AG08395 (cell line): ENCODE results near the gene MYO7A.

Experiments
- DNase-seq: peaks from one replicate; pipeline ENCODE4 v3.0.0; 2012; ENCODE audit warnings: mixed read lengths, low spot score

The MYO7A gene

GRCh38 chr11:77184136-77184860 lies 56.3 kb downstream of the MYO7A start:
- DNase-seq = no peak

- no peak for DNase-seq
Observed at GRCh38 chr11:77186302-77186701, 58.3 kb downstream of the MYO7A start.

GRCh38 chr11:77187111-77187750 lies 59.2 kb downstream of the MYO7A start:
- DNase-seq = no peak

- peak; percentile 92 for DNase-seq
Observed at GRCh38 chr11:77187776-77188632, 60.0 kb downstream of the MYO7A start.

GRCh38 chr11:77188633-77189491 lies 60.8 kb downstream of the MYO7A start:
- no peak for DNase-seq

GRCh38 chr11:77189588-77190210 lies 61.7 kb downstream of the MYO7A start:
- DNase-seq = no peak

GRCh38 chr11:77190331-77191075 lies 62.5 kb downstream of the MYO7A start:
- DNase-seq = no peak

GRCh38 chr11:77191429-77191822 lies 63.4 kb downstream of the MYO7A start:
- no peak for DNase-seq

- DNase-seq = no peak
Observed at GRCh38 chr11:77191823-77192495, 63.9 kb downstream of the MYO7A start.

- no peak for DNase-seq
Observed at GRCh38 chr11:77193167-77193566, 65.1 kb downstream of the MYO7A start.

GRCh38 chr11:77193911-77194830 lies 66.1 kb downstream of the MYO7A start:
- DNase-seq = no peak

GRCh38 chr11:77195071-77195755 lies 67.2 kb downstream of the MYO7A start:
- no peak for DNase-seq

- DNase-seq = no peak
Observed at GRCh38 chr11:77196961-77197360, 68.9 kb downstream of the MYO7A start.

GRCh38 chr11:77197626-77198320 lies 69.7 kb downstream of the MYO7A start:
- no peak for DNase-seq

GRCh38 chr11:77198440-77198849 lies 70.4 kb downstream of the MYO7A start:
- DNase-seq = no peak

- DNase-seq = no peak
Observed at GRCh38 chr11:77199137-77199745, 71.2 kb downstream of the MYO7A start.
